Choroid plexus epithelial cell (primary cell): Measurements from ENCODE around the gene NYAP2.
A peak's percentile ranks its signal among the peaks of the same experiment; 100 is the strongest.

Experiments
- DNase-seq: peaks from one replicate; pipeline ENCODE4 v3.0.0-alpha.2; 2010; ENCODE audit warnings: low read depth
- H3K4me3 ChIP-seq: 2 replicates; pipeline ENCODE4 v1.5.1; 2011; ENCODE audit warnings: low read depth, mild to moderate bottlenecking, control low read depth, low read length, moderate library complexity
- CTCF ChIP-seq: conservative IDR thresholded peaks from 2 replicates; pipeline ENCODE4 v1.5.1; 2011; ENCODE audit warnings: low read depth, mild to moderate bottlenecking, control low read depth, inconsistent platforms, low read length, moderate library complexity

NYAP2 gene

DNA sequence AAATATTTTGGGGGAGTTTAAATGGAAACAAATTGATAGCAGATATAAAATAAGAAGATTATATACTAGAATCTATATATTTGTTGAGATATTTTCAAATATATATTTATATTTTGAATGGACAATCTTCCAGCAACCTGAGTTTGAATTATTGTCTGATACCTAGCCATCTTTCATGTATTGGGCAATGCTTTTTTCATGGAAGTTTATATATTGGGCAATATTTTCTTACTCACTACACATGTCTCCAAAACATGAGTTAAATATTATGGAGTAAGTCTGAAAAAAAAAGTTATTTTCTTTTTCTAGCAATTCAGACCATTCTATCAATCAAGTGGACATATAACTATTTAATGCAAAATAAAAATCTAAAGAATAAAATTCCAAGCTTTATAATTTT, 295.2 kb downstream of the NYAP2 start:
- TF ChIP-seq CTCF: no peak
- peak; percentile 13 for DNase-seq
- H3K4me3 ChIP-seq: no peak overlapping the region

- no peak for DNase-seq
- H3K4me3 ChIP-seq: no peak overlapping the region
- TF ChIP-seq CTCF: no peak
Measured at GRCh38 chr2:225697936-225698335, 298.4 kb downstream of the NYAP2 start.
